ENCODE measurements around the gene DDX23.

GRCh38 chr12:48828293-48828692 is 23.7 kb downstream of the DDX23 start:
- TF ChIP-seq CTCF (IDR thresholded peaks at IDR 0.05; ENCODE audit: low read depth, low read length): no peak
- TF ChIP-seq POLR2A (IDR thresholded peaks at IDR 0.05; ENCODE audit: extremely low read depth, insufficient read length): no peak
- no peak for TF ChIP-seq MAX (IDR thresholded peaks at IDR 0.05; ENCODE audit: low read depth, low read length)
- no peak for TF ChIP-seq MYC (IDR thresholded peaks at IDR 0.05; ENCODE audit: low read depth, low read length)

Measured in NB4 (cell line).